Measurements from ENCODE around the gene GJA10.

- TF ChIP-seq, protein P1, sequence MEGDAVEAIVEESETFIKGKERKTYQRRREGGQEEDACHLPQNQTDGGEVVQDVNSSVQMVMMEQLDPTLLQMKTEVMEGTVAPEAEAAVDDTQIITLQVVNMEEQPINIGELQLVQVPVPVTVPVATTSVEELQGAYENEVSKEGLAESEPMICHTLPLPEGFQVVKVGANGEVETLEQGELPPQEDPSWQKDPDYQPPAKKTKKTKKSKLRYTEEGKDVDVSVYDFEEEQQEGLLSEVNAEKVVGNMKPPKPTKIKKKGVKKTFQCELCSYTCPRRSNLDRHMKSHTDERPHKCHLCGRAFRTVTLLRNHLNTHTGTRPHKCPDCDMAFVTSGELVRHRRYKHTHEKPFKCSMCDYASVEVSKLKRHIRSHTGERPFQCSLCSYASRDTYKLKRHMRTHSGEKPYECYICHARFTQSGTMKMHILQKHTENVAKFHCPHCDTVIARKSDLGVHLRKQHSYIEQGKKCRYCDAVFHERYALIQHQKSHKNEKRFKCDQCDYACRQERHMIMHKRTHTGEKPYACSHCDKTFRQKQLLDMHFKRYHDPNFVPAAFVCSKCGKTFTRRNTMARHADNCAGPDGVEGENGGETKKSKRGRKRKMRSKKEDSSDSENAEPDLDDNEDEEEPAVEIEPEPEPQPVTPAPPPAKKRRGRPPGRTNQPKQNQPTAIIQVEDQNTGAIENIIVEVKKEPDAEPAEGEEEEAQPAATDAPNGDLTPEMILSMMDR (IDR thresholded peaks at IDR 0.05; ENCODE audit: low read depth, low read length, poor library complexity, severe bottlenecking): no peak
- TF ChIP-seq EZH2phosphoT487 (IDR thresholded peaks at IDR 0.05; ENCODE audit: borderline replicate concordance, low read length): no peak
Observed at GRCh38 chr6:89858041-89858440, 36.2 kb upstream of the GJA10 start.
